H1 (cell line): ENCODE data around the gene TFCP2L1. TPM values are rescaled to one million over a fixed set of nuclear protein-coding genes. Genes with fewer than 3 reads are reported as not detected.

ENCODE experiments used
- CEBPB ChIP-seq: IDR thresholded peaks from 2 replicates; pipeline ENCODE4 v1.6.1; 2012; ENCODE audit warnings: low read depth, low read length
- EGR1 ChIP-seq: IDR thresholded peaks from 2 replicates; pipeline ENCODE4 v1.6.1; 2011; ENCODE audit warnings: low read depth, low read length, borderline replicate concordance
- HDAC6 ChIP-seq: IDR thresholded peaks from one replicate; pipeline ENCODE4 v1.7.1; 2012; ENCODE audit warnings: low read depth, mild to moderate bottlenecking, inconsistent platforms, low read length, moderate library complexity
- NRF1 ChIP-seq: IDR thresholded peaks from 2 replicates; pipeline ENCODE4 v1.6.1; 2011; ENCODE audit warnings: mild to moderate bottlenecking, low read depth, low read length, improper control_type of control experiment
- RXRA ChIP-seq: IDR thresholded peaks from 2 replicates; pipeline ENCODE4 v1.6.1; 2011; ENCODE audit warnings: low read depth, mild to moderate bottlenecking, low read length, moderate library complexity; ENCODE audit not compliant: insufficient read depth
- YY1 ChIP-seq: IDR thresholded peaks from 2 replicates; pipeline ENCODE4 v1.6.1; 2011; ENCODE audit warnings: low read depth, mild to moderate bottlenecking, low read length
- polyA plus RNA-seq, 7 experiments: library from polyadenylated mRNA; depleted of rRNA in 3 of 7; stranded (reverse) in 5 of 7; unstranded in 2 of 7; fragments of >200 nt in 5 of 7; fragments of 200-250 nt in 2 of 7; gene quantifications; 1 replicate in 5 of 7; 2 replicates in 1 of 7; 4 replicates in 1 of 7; pipeline versions ENCODE4 v1.2.1 to v1.2.3, GENCODE V29; 2011 to 2013; ENCODE audit warnings: missing spikeins in 2 of 7, mixed read lengths in 2 of 7
- total RNA-seq: library from RNA; stranded (reverse); fragmentation: NEBNext Ultra II Directional; extraction: Animal tissue kit (Norgen Biotek cat#: 25700); gene quantifications from 2 replicates; pipeline ENCODE4 v1.2.1, GENCODE V29; 2021
- TF ChIP-seq, protein P1 (sequence below): IDR thresholded peaks from 2 replicates; pipeline ENCODE4 v1.6.1; 2011; ENCODE audit warnings: low read depth, mild to moderate bottlenecking, low read length; ENCODE audit not compliant: insufficient read depth

The TFCP2L1 gene
- total and polyA plus RNA-seq, 2 of the 8 experiments (the other 6 are each of a cell fraction or from before 2014, with no cell fraction given) = 1.5 to 3.8 TPM

DNA sequence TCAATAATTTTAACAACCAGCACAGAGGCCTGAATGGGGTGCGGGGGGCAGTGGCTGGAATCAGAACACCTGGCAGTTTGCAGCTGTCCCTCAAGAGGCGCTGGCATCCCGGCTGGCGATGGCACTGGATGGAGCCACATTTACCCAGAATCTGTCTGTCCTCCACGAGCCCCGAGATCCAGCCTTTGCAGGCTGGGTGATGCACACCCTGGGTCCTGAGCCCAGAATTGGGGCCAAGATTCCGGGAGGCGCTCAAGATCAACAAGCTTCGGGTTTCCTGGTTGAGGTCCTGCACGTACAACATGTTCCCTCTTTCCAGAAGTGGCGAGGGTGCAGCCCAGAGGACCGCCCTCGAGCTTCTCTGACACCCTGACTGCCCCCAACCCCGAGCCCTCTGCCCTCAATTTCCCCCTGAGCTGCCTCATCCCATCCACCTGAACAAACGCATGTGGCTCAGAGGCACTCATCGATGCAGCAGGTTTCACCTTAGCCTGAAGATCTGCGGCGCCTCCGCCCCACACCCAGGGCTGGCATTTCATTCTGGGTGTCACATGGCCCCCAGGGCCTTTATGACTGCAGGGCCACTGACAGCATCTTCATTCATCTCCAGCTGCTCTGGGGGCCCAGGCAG lies 97.5 kb downstream of the TFCP2L1 start (continued):
- TF ChIP-seq, protein P1, sequence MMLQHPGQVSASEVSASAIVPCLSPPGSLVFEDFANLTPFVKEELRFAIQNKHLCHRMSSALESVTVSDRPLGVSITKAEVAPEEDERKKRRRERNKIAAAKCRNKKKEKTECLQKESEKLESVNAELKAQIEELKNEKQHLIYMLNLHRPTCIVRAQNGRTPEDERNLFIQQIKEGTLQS = no peak
- no peak for TF ChIP-seq YY1
- no peak for TF ChIP-seq RXRA
- TF ChIP-seq EGR1 = no peak
- TF ChIP-seq CEBPB = no peak
- no peak for TF ChIP-seq NRF1
- TF ChIP-seq HDAC6 = no peak
